ENCODE measurements around the gene RASSF6. TPM values are rescaled to one million over a fixed set of nuclear protein-coding genes. Genes with fewer than 3 reads are reported as not detected.
"Not testable (repeated sequence)": the region's sequence is repeated elsewhere in the genome, so short reads cannot be mapped to it uniquely, and the experiment has no call there.

Gene RASSF6
- total RNA-seq, 2 experiments from 2014 or later, result not detected

DNA sequence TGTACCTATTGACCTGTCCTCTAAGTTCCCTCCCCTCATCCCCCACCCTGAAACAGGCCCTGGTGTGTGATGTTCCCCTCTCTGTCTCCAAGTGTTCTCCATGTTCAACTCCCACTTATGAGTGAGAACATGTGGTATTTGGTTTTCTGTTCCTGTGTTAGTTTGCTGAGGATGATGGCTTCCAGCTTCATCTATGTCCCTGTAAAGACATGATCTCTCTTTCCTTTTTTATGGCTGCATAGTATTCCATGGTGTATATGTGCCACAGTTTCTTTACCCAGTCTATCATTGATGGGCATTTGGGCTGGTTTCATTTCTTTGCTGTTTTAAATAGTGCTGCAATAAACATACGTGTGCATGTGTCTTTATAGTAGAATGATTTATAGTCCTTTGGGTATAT, 8.6 kb upstream of the RASSF6 start:
- not testable (repeated sequence) for H3K4me3 Mint-ChIP-seq, H3K27ac Mint-ChIP-seq, H3K36me3 Mint-ChIP-seq, DNase-seq, H3K9me3 Mint-ChIP-seq, H3K27me3 Mint-ChIP-seq, H3K4me1 Mint-ChIP-seq

DNA sequence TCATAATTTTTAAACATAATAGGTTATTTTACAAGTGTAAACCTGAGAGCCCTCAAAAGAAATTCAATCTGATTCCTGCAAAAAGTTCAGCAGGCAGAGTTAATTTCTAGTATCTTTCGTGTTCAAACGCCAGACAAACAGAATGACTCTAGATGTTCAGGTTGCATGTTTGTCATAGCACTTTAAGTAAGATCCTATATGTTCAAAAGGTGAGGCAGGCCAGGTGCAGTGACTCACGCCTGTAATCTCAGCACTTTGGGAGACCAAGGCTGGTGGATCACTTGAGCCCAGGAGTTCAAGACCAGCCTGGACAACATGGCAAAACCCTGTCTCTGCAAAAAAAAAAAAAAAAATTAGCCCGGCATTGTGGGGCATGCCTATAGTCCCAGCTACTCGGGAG, 1.1 kb upstream of the RASSF6 start:
- DNase-seq, result no peak
- no peaks in the 10 kb centered on the region for H3K9me3 Mint-ChIP-seq
- H3K27ac Mint-ChIP-seq, result no peak overlapping the region
- H3K4me3 Mint-ChIP-seq, result no peak overlapping the region
- H3K4me1 Mint-ChIP-seq, result peaks cover 4% of the 10 kb centered on the region
- no peaks in the 10 kb centered on the region for H3K36me3 Mint-ChIP-seq
- H3K27me3 Mint-ChIP-seq, result peaks cover 24% of the 10 kb centered on the region

DNA sequence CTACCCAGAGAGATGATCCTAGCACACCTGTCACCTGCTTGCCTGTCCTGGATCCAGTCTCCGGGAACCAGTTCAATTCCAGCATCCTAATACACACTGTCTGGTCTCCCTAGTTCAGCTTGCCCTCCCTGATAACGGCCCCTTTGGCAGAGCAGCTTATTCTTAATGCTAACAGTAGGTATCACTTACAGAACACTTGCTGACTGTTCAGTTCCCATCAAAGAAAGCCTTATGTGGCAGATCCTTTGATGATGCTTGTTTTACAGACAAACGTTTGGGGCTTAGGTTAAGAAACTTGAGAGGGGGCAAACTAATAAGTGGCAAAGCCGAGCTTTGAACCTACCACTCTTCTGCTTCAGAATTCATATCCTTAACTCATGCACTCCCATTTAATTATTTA, 890 bp downstream of the RASSF6 start:
- Mint-ChIP-seq H3K27me3 (peaks cover 24% of the 10 kb centered on the region), H3K9me3 (no peaks in the 10 kb centered on the region), H3K27ac (no peak overlapping the region), H3K36me3 (no peaks in the 10 kb centered on the region), H3K4me1 (peaks cover 4% of the 10 kb centered on the region), H3K4me3 (no peak overlapping the region)
- no peak for DNase-seq

DNA sequence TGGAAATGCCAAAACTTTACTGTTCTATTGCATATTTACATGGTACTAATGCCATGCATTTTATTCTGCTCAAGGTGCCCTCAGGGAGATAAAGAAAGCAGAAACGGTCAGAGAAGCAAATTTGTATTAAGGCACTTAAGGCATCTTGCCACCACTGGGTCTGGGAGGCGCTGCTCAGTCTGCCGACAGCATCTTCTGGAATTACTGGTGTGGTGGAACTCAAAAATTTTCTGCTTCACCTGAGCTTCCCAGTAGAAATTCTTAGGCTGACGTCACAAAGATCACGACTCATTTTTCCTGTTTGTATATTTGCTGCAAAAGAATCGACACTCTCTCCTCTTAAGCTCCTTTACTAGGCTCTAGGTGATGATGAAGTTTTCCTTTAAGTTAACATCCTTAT, 3.0 kb downstream of the RASSF6 start:
- Mint-ChIP-seq H3K4me1 (peaks cover 4% of the 10 kb centered on the region), H3K36me3 (no peaks in the 10 kb centered on the region), H3K4me3 (no peak overlapping the region), H3K27ac (no peak overlapping the region), H3K9me3 (no peaks in the 10 kb centered on the region), H3K27me3 (peaks cover 30% of the 10 kb centered on the region)
- DNase-seq, result no peak

DNA sequence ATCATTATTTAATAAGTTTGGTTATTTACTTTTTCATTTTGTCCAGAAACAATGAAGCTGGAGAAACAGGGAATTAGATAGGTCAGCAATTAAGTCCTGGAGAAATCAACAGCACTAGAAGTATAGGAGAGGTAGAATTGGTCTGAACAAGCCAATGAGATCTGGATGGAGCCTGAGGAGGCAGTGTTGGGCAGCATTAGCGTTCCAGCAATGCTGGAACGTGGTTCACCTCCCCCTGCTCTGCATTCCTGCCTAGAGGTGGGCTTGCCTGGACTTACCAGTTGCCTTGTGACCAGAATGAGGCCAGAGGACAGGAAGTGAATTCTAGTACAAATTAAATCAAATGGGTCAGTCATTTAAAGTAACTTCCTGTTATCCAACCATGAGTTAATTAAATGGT, 4.6 kb downstream of the RASSF6 start:
- Mint-ChIP-seq H3K4me3 (no peak overlapping the region), H3K36me3 (no peaks in the 10 kb centered on the region), H3K9me3 (no peaks in the 10 kb centered on the region), H3K27ac (no peak overlapping the region), H3K27me3 (peaks cover 31% of the 10 kb centered on the region), H3K4me1 (peaks cover 4% of the 10 kb centered on the region)
- no peak for DNase-seq

DNA sequence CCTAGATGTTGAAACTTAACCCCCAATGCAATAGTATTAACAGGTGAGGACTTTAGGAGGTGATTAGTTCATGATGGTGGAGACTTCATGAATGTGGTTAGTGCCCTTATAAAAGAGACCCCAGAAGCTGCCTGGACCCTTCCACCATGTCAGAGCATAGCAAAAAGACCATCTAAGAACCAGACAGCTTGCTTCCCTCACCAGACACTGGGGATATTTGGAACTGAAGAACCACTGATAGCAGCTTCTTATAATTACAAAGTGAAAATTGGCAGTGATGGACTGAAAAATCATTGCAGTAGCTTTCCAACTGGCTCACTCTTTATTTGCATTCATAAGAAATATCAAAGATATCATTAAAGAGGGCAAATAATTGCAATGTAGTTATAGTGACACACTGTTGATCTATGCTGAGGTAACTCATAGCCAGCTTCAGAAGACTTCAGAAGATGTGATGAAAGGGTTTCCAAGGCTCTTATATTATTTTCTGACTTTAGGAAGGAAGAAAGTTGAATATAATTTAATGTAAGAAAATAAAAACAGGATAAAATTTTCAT, 5.8 kb downstream of the RASSF6 start:
- Mint-ChIP-seq H3K27me3 (peaks cover 26% of the 10 kb centered on the region), H3K36me3 (no peaks in the 10 kb centered on the region), H3K27ac (no peak overlapping the region), H3K4me3 (no peak overlapping the region), H3K9me3 (no peaks in the 10 kb centered on the region), H3K4me1 (no peaks in the 10 kb centered on the region)
- DNase-seq, result no peak

DNA sequence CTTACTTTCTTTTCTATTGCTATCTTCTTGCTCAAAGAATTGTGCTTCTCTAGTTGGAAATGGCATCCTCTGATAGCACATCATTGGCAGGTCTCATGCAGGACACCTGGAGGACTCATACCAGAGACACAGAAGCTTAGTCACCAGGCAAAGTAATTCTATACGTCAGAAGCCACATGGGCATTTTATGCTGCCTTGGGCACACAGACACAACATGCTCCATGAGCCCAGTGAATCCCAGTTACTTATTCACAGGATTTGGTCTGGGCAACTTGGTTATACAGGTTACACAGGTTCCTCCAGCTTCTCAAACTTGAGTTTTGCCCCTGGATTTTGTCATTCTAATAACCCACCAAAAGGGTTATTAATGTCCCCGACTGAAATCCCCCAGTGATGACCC, 7.1 kb downstream of the RASSF6 start:
- H3K4me3 Mint-ChIP-seq, result no peak overlapping the region
- no peaks in the 10 kb centered on the region for H3K4me1 Mint-ChIP-seq
- H3K9me3 Mint-ChIP-seq, result no peaks in the 10 kb centered on the region
- no peak overlapping the region for H3K27ac Mint-ChIP-seq
- no peaks in the 10 kb centered on the region for H3K36me3 Mint-ChIP-seq
- H3K27me3 Mint-ChIP-seq, result peaks cover 22% of the 10 kb centered on the region
- no peak for DNase-seq

DNA sequence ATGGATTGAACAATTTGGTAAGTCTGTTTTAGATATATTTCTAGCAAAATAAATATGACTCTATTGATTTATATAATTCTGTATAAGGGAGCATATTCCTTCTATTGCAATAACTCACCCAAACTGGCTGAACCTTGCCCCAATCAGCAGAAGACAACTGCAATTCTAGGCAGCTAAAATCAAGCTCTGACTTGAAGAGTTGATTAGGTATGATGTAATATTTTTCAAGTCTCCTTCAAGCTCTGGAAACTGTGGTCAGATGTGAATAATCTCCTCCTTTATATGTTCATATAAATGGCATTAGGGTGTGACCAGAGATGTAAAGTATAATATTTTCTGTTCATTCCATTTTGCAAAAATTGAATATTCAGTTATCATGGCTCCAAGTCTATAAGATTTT, 8.2 kb downstream of the RASSF6 start:
- H3K27me3 Mint-ChIP-seq, result peaks cover 22% of the 10 kb centered on the region
- no peak overlapping the region for H3K27ac Mint-ChIP-seq
- peaks cover 3% of the 10 kb centered on the region for H3K4me1 Mint-ChIP-seq
- DNase-seq, result no peak
- no peaks in the 10 kb centered on the region for H3K36me3 Mint-ChIP-seq
- H3K4me3 Mint-ChIP-seq, result no peak overlapping the region
- no peaks in the 10 kb centered on the region for H3K9me3 Mint-ChIP-seq

DNA sequence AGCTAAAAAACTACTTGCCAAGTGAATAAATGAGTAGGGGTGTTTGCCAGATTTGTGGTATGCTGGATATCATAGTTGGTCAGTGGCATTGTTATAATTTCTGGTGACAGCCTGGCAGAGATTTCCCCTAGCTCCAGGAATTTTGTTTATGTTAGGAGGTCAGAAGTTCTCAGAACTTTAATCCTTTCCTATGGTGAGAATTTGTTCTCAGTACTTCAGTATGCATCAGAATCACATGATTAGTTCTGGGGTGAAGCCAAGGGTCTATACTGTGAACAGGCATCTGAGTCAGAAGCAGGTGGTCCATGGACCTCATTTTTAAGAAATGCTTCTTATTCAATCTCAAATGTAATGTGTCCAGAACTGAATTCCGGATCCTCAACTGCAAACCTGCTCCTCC, 10.5 kb downstream of the RASSF6 start:
- peaks cover 3% of the 10 kb centered on the region for H3K4me1 Mint-ChIP-seq
- no peak for DNase-seq
- H3K4me3 Mint-ChIP-seq, result no peak overlapping the region
- no peaks in the 10 kb centered on the region for H3K36me3 Mint-ChIP-seq
- no peak overlapping the region for H3K27ac Mint-ChIP-seq
- peaks cover 24% of the 10 kb centered on the region for H3K27me3 Mint-ChIP-seq
- no peaks in the 10 kb centered on the region for H3K9me3 Mint-ChIP-seq

DNA sequence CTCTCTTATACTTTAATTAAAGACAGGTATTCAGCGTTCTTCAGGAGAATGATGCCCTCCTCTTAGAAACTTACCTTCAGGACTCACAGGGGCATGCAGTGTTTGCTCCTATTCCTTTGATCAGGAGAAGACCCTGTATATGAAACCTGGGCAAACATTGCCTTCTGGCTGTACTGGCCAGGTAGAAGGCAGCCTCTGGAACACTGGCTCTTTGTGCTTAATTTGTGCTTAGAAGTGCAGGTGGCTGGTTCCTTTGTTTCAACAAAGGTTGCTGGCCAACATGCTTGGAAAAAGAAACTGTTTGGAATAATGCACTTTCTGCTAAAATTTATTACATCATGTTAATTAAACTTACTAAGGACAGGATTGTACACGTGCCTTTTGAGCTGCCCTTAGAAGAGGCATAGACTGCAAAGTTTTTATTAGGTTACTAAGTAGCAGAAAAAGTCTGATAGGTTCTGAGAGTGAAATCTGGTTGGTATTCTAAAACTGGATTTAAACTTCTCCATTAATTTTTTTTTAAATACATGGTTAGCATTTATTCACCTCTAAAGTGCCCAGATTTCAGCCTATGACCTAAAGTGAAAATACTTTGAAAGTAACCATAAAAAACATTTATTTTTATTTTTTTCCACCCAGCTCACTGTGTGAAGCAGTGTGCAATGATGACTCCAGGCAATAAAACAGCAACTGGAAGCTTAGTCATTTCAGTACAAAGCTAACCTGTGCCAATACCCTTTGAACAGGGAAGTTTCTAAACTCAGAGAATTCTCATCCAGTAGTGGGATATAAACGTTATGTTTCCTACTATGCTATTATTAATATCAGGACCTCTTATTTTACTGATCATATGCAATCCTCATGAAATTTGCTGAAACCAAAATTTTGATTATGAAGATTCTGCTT, 11.3 kb downstream of the RASSF6 start:
- Mint-ChIP-seq H3K4me1 (peaks cover 3% of the 10 kb centered on the region), H3K27ac (no peak overlapping the region), H3K27me3 (peaks cover 23% of the 10 kb centered on the region), H3K9me3 (no peaks in the 10 kb centered on the region), H3K36me3 (no peaks in the 10 kb centered on the region), H3K4me3 (no peak overlapping the region)
- DNase-seq, result no peak

DNA sequence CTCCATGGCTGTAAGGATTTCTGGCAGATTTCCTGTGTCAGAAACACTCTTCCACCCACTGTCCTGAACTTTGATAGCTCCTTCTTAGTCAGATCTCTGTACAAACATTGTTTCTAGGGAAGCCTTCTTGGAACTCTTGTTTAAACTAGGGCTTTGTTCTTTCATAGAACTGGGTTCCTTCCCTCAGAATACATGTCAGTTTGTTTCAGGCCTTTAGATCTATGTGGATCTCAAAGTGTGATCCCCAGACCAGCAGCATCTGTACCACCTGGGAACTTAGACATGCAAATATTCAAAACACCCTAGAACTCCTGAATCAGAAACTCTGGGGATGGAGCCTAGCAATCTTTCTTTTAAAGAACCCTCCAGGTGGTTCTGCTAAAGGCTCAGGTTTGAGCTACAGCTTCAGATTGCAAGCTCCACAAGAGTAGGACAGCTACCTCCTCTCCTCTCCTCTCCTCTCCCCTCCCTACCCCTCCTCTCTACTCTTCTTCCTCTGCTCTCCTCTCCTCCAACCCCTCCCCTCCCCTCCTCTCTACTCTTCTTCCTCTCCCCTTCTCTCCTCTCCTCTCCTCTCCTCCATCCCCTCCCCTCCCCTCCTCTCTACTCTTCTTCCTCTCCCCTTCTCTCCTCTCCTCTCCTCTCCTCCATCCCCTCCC, 12.7 kb downstream of the RASSF6 start:
- no peak overlapping the region for H3K4me3 Mint-ChIP-seq
- H3K27me3 Mint-ChIP-seq, result peaks cover 17% of the 10 kb centered on the region

DNA sequence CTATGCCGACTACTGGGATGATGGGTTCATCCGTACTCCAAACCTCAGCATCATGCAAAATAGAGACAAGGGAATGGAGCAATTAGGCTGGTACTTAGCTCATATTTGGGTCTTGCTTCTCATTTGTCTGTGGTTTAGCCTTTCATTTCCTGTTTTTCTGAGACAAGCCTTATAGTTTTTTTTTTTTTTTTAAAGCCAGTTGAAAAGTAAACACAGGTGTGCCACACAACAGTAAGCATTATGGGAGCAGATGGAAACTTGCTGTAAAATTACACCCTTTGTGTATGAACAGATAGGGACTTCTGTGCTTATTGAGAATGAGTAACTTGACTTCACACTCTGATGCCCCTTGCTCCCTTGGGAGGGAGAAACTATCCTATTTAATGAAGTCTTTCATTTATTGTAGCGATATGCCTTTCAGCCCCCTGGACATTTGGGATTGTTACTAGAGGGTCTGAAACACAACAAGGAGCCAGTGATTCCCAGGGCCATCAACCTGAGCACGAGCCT, 13.7 kb downstream of the RASSF6 start:
- Mint-ChIP-seq H3K27ac (no peak overlapping the region), H3K4me1 (peaks cover 3% of the 10 kb centered on the region), H3K9me3 (no peaks in the 10 kb centered on the region), H3K4me3 (no peak overlapping the region), H3K36me3 (no peaks in the 10 kb centered on the region), H3K27me3 (peaks cover 17% of the 10 kb centered on the region)
- DNase-seq, result no peak

More for the DNA sequence above, 12.7 kb downstream of the RASSF6 start:
- peaks cover 3% of the 10 kb centered on the region for H3K4me1 Mint-ChIP-seq
- DNase-seq, result no peak
- no peaks in the 10 kb centered on the region for H3K9me3 Mint-ChIP-seq
- H3K36me3 Mint-ChIP-seq, result no peaks in the 10 kb centered on the region
- no peak overlapping the region for H3K27ac Mint-ChIP-seq

DNA sequence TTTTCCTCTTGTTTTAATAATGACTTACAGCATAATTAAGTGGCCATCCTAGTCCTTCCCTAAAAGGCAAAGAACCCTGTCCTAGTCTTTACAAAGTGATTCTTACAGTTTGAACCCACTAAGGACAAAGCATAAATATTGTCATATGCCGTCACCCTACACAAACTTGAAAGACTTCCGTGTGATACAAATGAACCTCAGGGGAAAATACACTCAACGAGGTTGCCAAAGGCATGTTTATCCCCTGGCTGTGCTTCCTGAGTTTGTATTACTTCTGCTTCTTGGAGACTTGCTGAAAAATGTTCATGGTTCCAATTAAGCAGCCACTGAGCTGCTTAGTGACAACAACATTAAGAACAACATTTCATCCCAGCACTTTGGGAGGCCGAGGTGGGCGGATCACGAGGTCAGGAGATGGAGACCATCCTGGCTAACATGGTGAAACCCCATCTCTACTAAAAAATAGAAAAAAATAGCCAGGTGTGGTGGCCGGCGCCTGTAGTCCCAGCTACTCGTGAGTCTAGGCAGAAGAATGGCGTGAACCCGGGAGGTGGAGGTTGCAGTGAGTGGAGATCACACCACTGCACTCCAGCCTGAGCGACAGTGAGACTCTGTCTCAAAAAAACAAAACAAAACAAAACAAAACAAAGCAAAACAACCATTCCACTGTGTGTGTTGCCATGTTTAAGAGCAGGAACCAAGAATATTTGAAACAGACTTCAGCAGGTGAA, 16.2 kb downstream of the RASSF6 start:
- Mint-ChIP-seq H3K36me3 (no peaks in the 10 kb centered on the region), H3K27ac (no peak overlapping the region), H3K9me3 (no peaks in the 10 kb centered on the region), H3K4me1 (peaks cover 3% of the 10 kb centered on the region), H3K4me3 (no peak overlapping the region), H3K27me3 (peaks cover 5% of the 10 kb centered on the region)
- DNase-seq, result no peak

DNA sequence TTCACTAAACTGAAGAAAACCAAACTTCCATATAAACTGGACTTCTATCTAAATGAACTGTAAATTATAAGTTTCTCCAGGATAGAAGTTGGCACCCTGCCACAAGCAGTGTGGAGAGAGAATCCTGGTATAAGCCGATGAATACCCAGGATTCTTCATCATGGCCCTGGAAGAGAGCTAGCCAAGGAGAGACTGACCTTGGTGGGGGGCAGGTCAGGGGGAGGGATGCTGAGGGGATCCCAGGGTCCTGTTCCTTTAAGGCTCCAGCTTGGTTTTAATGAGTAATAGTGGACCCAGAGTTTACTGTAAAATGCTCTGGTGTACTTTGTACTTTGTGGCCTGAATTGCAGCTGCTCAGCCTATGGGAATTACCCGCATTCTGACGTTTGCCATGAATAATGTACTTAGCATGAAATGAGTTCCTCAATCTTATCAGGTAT, 16.9 kb downstream of the RASSF6 start:
- Mint-ChIP-seq H3K36me3 (no peaks in the 10 kb centered on the region), H3K27me3 (peaks cover 5% of the 10 kb centered on the region), H3K4me3 (no peak overlapping the region), H3K27ac (no peak overlapping the region), H3K9me3 (no peaks in the 10 kb centered on the region), H3K4me1 (peaks cover 3% of the 10 kb centered on the region)
- DNase-seq, result no peak

DNA sequence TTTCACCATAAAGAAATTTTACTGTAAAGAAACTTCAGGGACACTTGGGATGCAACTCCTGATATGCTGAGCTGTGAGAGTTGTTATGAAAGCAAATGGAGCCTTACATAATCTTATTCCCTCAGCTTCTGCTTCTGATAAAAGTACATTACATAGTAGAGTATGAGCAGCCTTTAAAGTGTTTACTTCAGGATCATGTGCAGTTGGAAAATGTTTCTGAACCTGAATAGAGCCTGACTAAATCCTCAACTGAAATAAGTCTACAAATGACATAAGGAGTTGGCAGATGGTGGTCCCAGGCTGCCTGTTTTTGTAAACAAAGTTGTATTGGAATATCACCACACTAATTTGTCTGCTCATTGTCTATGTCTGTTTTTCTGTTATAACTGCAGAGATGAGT, 19.3 kb downstream of the RASSF6 start:
- no peak for DNase-seq
- Mint-ChIP-seq H3K4me1 (no peaks in the 10 kb centered on the region), H3K27ac (no peak overlapping the region), H3K36me3 (no peaks in the 10 kb centered on the region), H3K27me3 (peaks cover 5% of the 10 kb centered on the region), H3K9me3 (no peaks in the 10 kb centered on the region), H3K4me3 (no peak overlapping the region)

All from activated naive CD8-positive, alpha-beta T cell treated with anti-CD3 and anti-CD28 coated beads for 36 hours (primary cell).